ENCODE measurements around the gene PCSK7.

GRCh38 chr11:117192401-117192875 is 39.4 kb downstream of the PCSK7 start:
- TF ChIP-seq CTCF (IDR thresholded peaks at IDR 0.05) (no peak), POLR2A (IDR thresholded peaks at IDR 0.05) (no peak)
